IMR-90 (cell line): ENCODE measurements around the gene C1orf56. TPM values are rescaled to one million over a fixed set of nuclear protein-coding genes. Genes with fewer than 3 reads are reported as not detected.

ENCODE experiments used
- ATAC-seq: fragments of 200-7000 bp; cut with Tn5 transposase; 2 replicates; pipeline ENCODE4 v1.9.1; 2020; ENCODE audit warnings: low read depth, mild to moderate bottlenecking, moderate library complexity
- BruUV-seq: library from RNA; stranded (reverse); fragments of 400-500 nt; replicated peaks from 2 replicates; lab custom pipeline; 2021; lab: Mats Ljungman, UMichigan
- CTCF ChIA-PET: fragments of 300-600 bp; formaldehyde crosslinking; extraction: SDS; loops from one replicate; lab custom pipeline; 2021; ENCODE audit warnings: antibody characterized with exemption; lab: Yijun Ruan, JAX
- POLR2A ChIA-PET: fragments of 300-600 bp; sonication (Branson Sonifier 250); formaldehyde crosslinking; loops from one replicate; lab custom pipeline; 2022; ENCODE audit warnings: antibody characterized with exemption; ENCODE audit not compliant: unreplicated experiment; lab: Charles Lee
- DNase-seq: peaks from one replicate; pipeline ENCODE4 v3.0.0; 2013
- H2AFZ ChIP-seq: replicated peaks from 2 replicates; pipeline ENCODE3; 2013; ENCODE audit warnings: low read length, mild to moderate bottlenecking; ENCODE audit not compliant: poor library complexity
- H2AK5ac ChIP-seq: 2 replicates; pipeline ENCODE4 v1.6.1; 2013; ENCODE audit warnings: low read depth, low read length, inconsistent platforms
- H2AK9ac ChIP-seq: replicated peaks from 2 replicates; pipeline ENCODE3; 2013; ENCODE audit warnings: mild to moderate bottlenecking, low read depth, low read length, moderate library complexity; ENCODE audit not compliant: poor library complexity
- H2BK120ac ChIP-seq: 2 replicates; pipeline ENCODE4 v1.6.1; 2013; ENCODE audit warnings: low read depth, low read length, inconsistent platforms
- H2BK15ac ChIP-seq: 3 replicates; pipeline ENCODE4 v1.6.1; 2013; ENCODE audit warnings: low read depth, low read length, inconsistent platforms
- H2BK20ac ChIP-seq: 2 replicates; pipeline ENCODE4 v1.6.1; 2013; ENCODE audit warnings: low read depth, mild to moderate bottlenecking, inconsistent platforms, low read length, moderate library complexity
- H2BK5ac ChIP-seq: 2 replicates; pipeline ENCODE4 v1.6.1; 2013; ENCODE audit warnings: mild to moderate bottlenecking, low read depth, low read length, inconsistent platforms; ENCODE audit not compliant: poor library complexity, severe bottlenecking
- H3K14ac ChIP-seq: replicated peaks from 2 replicates; pipeline ENCODE4 v1.6.1; 2013; ENCODE audit warnings: low read depth, low read length, inconsistent platforms
- H3K18ac ChIP-seq: 2 replicates; pipeline ENCODE4 v1.6.1; 2013; ENCODE audit warnings: low read depth, low read length, control low read depth
- H3K23ac ChIP-seq: 2 replicates; pipeline ENCODE4 v1.6.1; 2013; ENCODE audit warnings: low read depth, low read length, inconsistent platforms
- H3K27ac ChIP-seq: 2 replicates; pipeline ENCODE4 v1.5.1; 2013; ENCODE audit warnings: mild to moderate bottlenecking, control low read depth, low read length; ENCODE audit not compliant: insufficient read depth
- H3K27me3 ChIP-seq: 2 replicates; pipeline ENCODE4 v1.6.1; 2013; ENCODE audit warnings: low read length; ENCODE audit not compliant: control insufficient read depth, insufficient read depth
- H3K36me3 ChIP-seq: 2 replicates; pipeline ENCODE4 v1.6.1; 2013; ENCODE audit warnings: low read length, mixed read lengths; ENCODE audit not compliant: control insufficient read depth, insufficient read depth
- H3K4ac ChIP-seq: 2 replicates; pipeline ENCODE4 v1.6.1; 2013; ENCODE audit warnings: low read depth, low read length, inconsistent platforms
- H3K4me1 ChIP-seq: 2 replicates; pipeline ENCODE4 v1.6.1; 2013; ENCODE audit warnings: low read length, mixed read lengths; ENCODE audit not compliant: control insufficient read depth, insufficient read depth
- H3K4me2 ChIP-seq: 2 replicates; pipeline ENCODE4 v1.6.1; 2013; ENCODE audit warnings: low read depth, mild to moderate bottlenecking, control low read depth, low read length, moderate library complexity
- H3K4me3 ChIP-seq: 2 replicates; pipeline ENCODE4 v1.5.1; 2013; ENCODE audit warnings: low read depth, mild to moderate bottlenecking, control low read depth, low read length, moderate library complexity; ENCODE audit not compliant: insufficient read depth
- H3K56ac ChIP-seq: 2 replicates; pipeline ENCODE4 v1.6.1; 2013; ENCODE audit warnings: low read length, inconsistent platforms; ENCODE audit not compliant: insufficient read depth; ENCODE audit errors: extremely low read depth
- H3K79me1 ChIP-seq, 2 experiments: 2 replicates each; pipeline ENCODE4 v1.6.1; 2013; ENCODE audit warnings: low read length in 2 of 2, inconsistent platforms in 1 of 2, low read depth in 1 of 2
- H3K9ac ChIP-seq: 2 replicates; pipeline ENCODE4 v1.6.1; 2013; ENCODE audit warnings: low read depth, low read length, control low read depth
- H3K9me1 ChIP-seq: 2 replicates; pipeline ENCODE4 v1.6.1; 2013; ENCODE audit warnings: low read length, inconsistent platforms; ENCODE audit not compliant: insufficient read depth
- H3K9me3 ChIP-seq: 2 replicates; pipeline ENCODE4 v1.6.1; 2013; ENCODE audit warnings: low read length; ENCODE audit not compliant: control insufficient read depth, insufficient read depth
- H4K20me1 ChIP-seq: 2 replicates; pipeline ENCODE4 v1.6.1; 2013; ENCODE audit warnings: low read length, inconsistent platforms; ENCODE audit not compliant: insufficient read depth
- H4K5ac ChIP-seq: 2 replicates; pipeline ENCODE4 v1.6.1; 2013; ENCODE audit warnings: mild to moderate bottlenecking, low read depth, low read length, control low read depth
- H4K8ac ChIP-seq, 2 experiments: 2 replicates each; pipeline ENCODE4 v1.6.1; 2013; ENCODE audit warnings: low read depth in 2 of 2, low read length in 2 of 2, control low read depth in 1 of 2, inconsistent platforms in 1 of 2
- H4K91ac ChIP-seq: 2 replicates; pipeline ENCODE4 v1.6.1; 2013; ENCODE audit warnings: low read depth, low read length, inconsistent platforms; ENCODE audit not compliant: insufficient read depth
- CHD1 ChIP-seq: IDR thresholded peaks from 2 replicates; pipeline ENCODE4 v1.6.1; 2012; ENCODE audit warnings: low read depth, low read length, improper control_type of control experiment
- NFE2L2 ChIP-seq: fragments of 150-350 bp; IDR thresholded peaks from 2 replicates; pipeline ENCODE4 v1.6.1; 2016; ENCODE audit warnings: low read depth, mild to moderate bottlenecking, low read length
- POLR2A ChIP-seq: IDR thresholded peaks from 2 replicates; pipeline ENCODE4 v1.6.1; 2012; ENCODE audit warnings: mild to moderate bottlenecking, low read depth, low read length
- RCOR1 ChIP-seq: IDR thresholded peaks from 2 replicates; pipeline ENCODE4 v1.6.1; 2012; ENCODE audit warnings: mild to moderate bottlenecking, low read length, improper control_type of control experiment; ENCODE audit not compliant: insufficient replicate concordance
- WGBS, 2 experiments: methylation state at CpG; one replicate each; pipeline versions ENCODE4 v1.1.5 to v1.1.7; 2013; ENCODE audit warnings: missing lambda C conversion rate in 2 of 2; ENCODE audit not compliant: insufficient read length in 1 of 2; ENCODE audit errors: extremely low coverage in 2 of 2; 5-methylcytosine and 5-hydroxymethylcytosine counted together
- dilution Hi-C: fragments of 300-500 bp; cut with HindIII; formaldehyde crosslinking; loops from one replicate; pipeline ENCODE4 v1.14.3; 2018; ENCODE audit warnings: low sequenced_read_pairs; ENCODE audit not compliant: unreplicated experiment
- in situ Hi-C: fragments of 300-500 bp; cut with MboI; formaldehyde crosslinking; loops from 3 replicates; pipeline ENCODE4 v1.14.3; 2019; ENCODE audit warnings: low sequenced_read_pairs, inconsistent platforms, mixed read lengths
- intact Hi-C: fragments of 100-400 bp; cut with micrococcal nuclease; formaldehyde crosslinking; loops from 2 replicates; pipeline ENCODE4 v1.10.0; 2022
- polyA plus RNA-seq, 3 experiments: library from polyadenylated mRNA; depleted of rRNA; stranded (reverse); fragments of >200 nt; gene quantifications; 2 replicates each; pipeline ENCODE4 v1.2.3, GENCODE V29; 2012; ENCODE audit warnings: low replicate concordance in 1 of 3
- total RNA-seq: library from RNA; depleted of rRNA; stranded (reverse); fragments of >200 nt; gene quantifications from 2 replicates; pipeline ENCODE4 v1.2.3, GENCODE V29; 2012

C1orf56 gene
- total and polyA plus RNA-seq, 2 of the 4 experiments (the other 2 are of a cell fraction) = 0.54 to 1.2 TPM

DNA sequence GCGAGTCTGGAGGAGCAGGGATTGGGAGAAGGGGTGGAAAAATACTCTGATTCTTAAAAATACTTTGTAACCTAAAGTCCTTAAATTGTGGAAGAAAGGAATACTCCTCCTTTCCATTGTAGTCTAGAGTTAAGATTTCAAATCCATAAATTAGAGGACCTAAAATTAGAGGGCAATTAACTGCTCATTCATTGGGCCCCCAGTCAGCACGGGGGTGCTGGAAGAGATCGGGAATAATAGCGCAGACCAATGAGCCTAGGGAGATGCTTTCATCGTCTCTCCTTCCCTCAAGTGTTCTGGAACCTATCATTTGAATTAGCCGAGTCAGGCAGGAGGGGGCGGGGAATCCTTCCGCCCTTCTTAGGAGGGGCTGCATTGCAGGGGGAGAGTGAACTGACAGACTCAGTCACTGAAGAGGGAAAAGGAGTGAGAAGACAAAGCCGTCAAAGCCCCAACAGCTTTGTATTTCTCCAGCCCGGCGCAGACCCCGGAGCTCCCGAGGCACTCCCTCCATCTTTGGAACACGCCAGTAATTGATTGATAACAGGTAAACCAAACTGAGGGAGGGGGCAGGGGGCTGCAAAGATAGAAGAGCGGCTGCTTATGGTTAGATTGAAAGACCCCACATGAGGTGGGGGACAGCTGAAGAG is 12.6 kb downstream of the C1orf56 start, which contains the start of gene MLLT11 (continued):
- TF ChIP-seq CHD1 (0 out of 2 replicates have a peak, but pooled peaks have one; percentile 37), RCOR1 (no peak)

DNA sequence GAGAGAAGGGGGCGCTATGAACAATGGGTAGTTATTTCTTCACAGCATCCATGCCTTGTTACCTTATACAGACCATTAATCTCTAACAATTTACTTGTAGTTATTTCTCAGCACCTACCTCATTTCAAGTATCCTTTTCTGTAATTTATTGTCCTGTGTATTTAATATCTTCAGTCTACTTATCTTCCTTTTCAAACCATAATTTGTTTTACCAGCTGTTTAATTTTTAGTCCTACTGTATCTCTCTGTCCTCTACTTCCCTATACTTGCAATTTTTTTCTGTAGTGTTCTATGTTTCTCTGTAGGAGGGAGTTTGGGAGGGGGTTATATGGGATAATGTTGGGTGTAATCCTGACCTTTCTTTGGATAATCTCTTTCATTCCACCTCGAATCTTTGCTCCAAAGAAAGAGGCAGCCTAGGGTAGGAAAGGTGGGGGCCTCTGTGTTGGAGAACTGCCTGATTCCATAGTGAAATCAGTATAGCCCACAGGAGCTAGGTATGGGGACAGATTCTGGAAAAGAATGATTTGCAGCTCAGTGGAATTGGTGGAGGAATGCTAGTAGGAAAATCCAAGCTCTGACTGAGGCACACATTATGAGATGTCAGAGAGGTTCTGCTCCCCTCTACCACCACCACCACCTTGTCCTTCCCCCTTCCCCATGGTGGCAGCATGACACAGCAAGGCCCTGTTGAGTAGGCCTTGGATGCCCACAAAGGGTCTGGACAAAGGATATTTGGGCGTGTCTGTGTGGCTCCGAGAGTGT is 13.3 kb downstream of the C1orf56 start:
- WGBS, 2 experiments = no CpG with 5 or more reads among the region's 4 CpGs
- peak overlapping the region; percentile 96 for H2AFZ ChIP-seq
- peak overlapping the region; percentile 63 for H3K27ac ChIP-seq
- H2BK15ac ChIP-seq = peak overlapping the region; percentile 91; the same call in 2 of the 3 replicates
- no TSS peak for BruUV-seq
- ChIA-PET POLR2A (interaction anchor here (1.0 kb wide), 1 partner anchor 10 kb away, joined by 4 read pairs; no protein-coding TSS in a partner anchor), CTCF (no interaction called here)
- peak overlapping the region; percentile 35 for H3K18ac ChIP-seq
- H2AK9ac ChIP-seq = peak overlapping the region; percentile 99
- H3K9ac ChIP-seq = peak overlapping the region; percentile 85
- H3K79me1 ChIP-seq = peaks cover 25 to 63% of the 10 kb centered on the region in 2 experiments
- H2BK5ac ChIP-seq = peak overlapping the region; percentile 90
- peak; percentile 25 for DNase-seq
- peak overlapping the region; percentile 87 for H2BK120ac ChIP-seq
- peak overlapping the region; percentile 89 for H3K4me3 ChIP-seq
- H3K14ac ChIP-seq = peak overlapping the region; percentile 95
- dilution Hi-C loops (no loop called here), intact Hi-C loops (loop anchor here (5.0 kb wide), 1 partner anchor 54 kb away; the partner anchor contains the start of genes MINDY1 and PRUNE1), in situ Hi-C loops (no loop called here)
- H3K23ac ChIP-seq = peak overlapping the region; percentile 96
- peak overlapping the region; percentile 46 to 94 for H4K8ac ChIP-seq
- H4K20me1 ChIP-seq = peaks cover 32% of the 10 kb centered on the region
- H3K56ac ChIP-seq = peak overlapping the region; percentile 86
- H4K91ac ChIP-seq = peak overlapping the region; percentile 90
- peak overlapping the region; percentile 57 for H4K5ac ChIP-seq
- peak overlapping the region; percentile 92 for H3K4ac ChIP-seq
- H3K4me1 ChIP-seq = peaks cover 15% of the 10 kb centered on the region
- peak overlapping the region; percentile 92 for H2AK5ac ChIP-seq
- peaks cover 9% of the 10 kb centered on the region for H3K36me3 ChIP-seq
- no peaks in the 10 kb centered on the region for H3K27me3 ChIP-seq
- peaks cover 17% of the 10 kb centered on the region for H3K9me1 ChIP-seq
- ATAC-seq = no peak
- H3K4me2 ChIP-seq = peak overlapping the region; percentile 98
- TF ChIP-seq POLR2A = 0 out of 2 replicates have a peak, but pooled peaks have one; percentile 22
- TF ChIP-seq NFE2L2 = peak; percentile 17; the same call in 1 of the 2 replicates
- no peak for TF ChIP-seq CHD1
- H3K9me3 ChIP-seq = no peaks in the 10 kb centered on the region
- H2BK20ac ChIP-seq = peak overlapping the region; percentile 36; the same call in 1 of the 2 replicates
